Measurements from ENCODE around the gene PPP1R12A. TPM values are rescaled to one million over a fixed set of nuclear protein-coding genes. Genes with fewer than 3 reads are reported as not detected.

Gene PPP1R12A
- total and polyA plus RNA-seq, 9 of the 15 experiments (the other 6 are each of a cell fraction or from before 2014, with no cell fraction given), result 26.4 to 119 (median 53.3) TPM

DNA sequence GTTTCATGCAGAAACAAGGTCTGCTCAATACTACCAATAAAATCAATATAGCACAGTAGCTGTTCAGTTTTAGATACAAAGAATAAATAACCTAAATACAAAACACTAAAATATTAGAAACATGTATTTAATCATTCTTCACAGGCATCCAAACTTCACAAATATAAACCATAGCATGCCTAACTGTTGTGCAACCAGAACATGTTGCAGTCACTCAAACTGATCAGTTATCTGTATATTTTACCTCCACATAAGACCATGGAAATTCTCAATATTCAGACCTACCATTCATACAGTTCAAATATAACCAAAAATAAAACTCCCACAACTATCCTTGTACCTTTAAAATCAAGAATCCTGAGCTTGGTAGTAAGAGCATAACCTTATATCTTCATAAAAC is 161.0 kb downstream of the PPP1R12A start:
- Histone ChIP-seq H3K27ac (ENCODE audit: extremely low read depth, low read depth, low read length) (no peak overlapping the region), H3K9me1 (ENCODE audit: control insufficient read depth, insufficient read depth, low read length) (no peaks in the 10 kb centered on the region), H3K4me1 (replicated peaks in 1 of 2; ENCODE audit: control insufficient read depth in 2 of 2, insufficient read depth in 2 of 2, low read length in 2 of 2) (no peaks in the 10 kb centered on the region), H4K20me1 (replicated peaks; ENCODE audit: control insufficient read depth, insufficient read depth, low read length) (no peaks in the 10 kb centered on the region), H3K4me2 (ENCODE audit: insufficient read depth, low read length) (no peak overlapping the region), H3K36me3 (ENCODE audit: control insufficient read depth, insufficient read depth, low read length) (peaks cover 35% of the 10 kb centered on the region; the same call in 2 of the 3 replicates), H3K4me3 (no peak overlapping the region), H2AFZ (ENCODE audit: low read depth, low read length) (no peak overlapping the region), H3K9me3 (replicated peaks; ENCODE audit: control insufficient read depth, insufficient read depth, low read depth, low read length) (no peaks in the 10 kb centered on the region), H3K27me3 (ENCODE audit: control insufficient read depth in 2 of 2, insufficient read depth in 2 of 2, low read length in 2 of 2) (no peaks in the 10 kb centered on the region), H3K79me2 (ENCODE audit: control insufficient read depth, insufficient read depth, low read length) (no peaks in the 10 kb centered on the region), H3K9ac (ENCODE audit: insufficient read depth in 1 of 2, low read depth in 2 of 2, low read length in 2 of 2) (no peak overlapping the region)
- no TSS peak for BruUV-seq (replicated peaks)
- intact Hi-C loops (cut with micrococcal nuclease) (no loop called here), in situ Hi-C loops (cut with MboI) (no loop called here)
- POLR2A ChIA-PET, result no interaction called here
- CTCF ChIA-PET (ENCODE audit: low intra/inter-chr PET ratio), result no interaction called here
- ATAC-seq, result no peak
- TF ChIP-seq ZKSCAN3 (CRISPR knock-in tag; IDR thresholded peaks at IDR 0.05) (no peak), CEBPB (tag; IDR thresholded peaks at IDR 0.05) (peak; percentile 18; the same call in 1 of the 2 replicates)
- TF ChIP-seq, protein P1, sequence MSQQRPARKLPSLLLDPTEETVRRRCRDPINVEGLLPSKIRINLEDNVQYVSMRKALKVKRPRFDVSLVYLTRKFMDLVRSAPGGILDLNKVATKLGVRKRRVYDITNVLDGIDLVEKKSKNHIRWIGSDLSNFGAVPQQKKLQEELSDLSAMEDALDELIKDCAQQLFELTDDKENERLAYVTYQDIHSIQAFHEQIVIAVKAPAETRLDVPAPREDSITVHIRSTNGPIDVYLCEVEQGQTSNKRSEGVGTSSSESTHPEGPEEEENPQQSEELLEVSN (IDR thresholded peaks at IDR 0.05; ENCODE audit: borderline replicate concordance in 1 of 2, extremely low read depth in 1 of 2, insufficient read depth in 1 of 2, insufficient read length in 1 of 2, low read depth in 1 of 2, low read length in 1 of 2, poor library complexity in 1 of 2, severe bottlenecking in 1 of 2), result no peak
- TF ChIP-seq, protein P2, sequence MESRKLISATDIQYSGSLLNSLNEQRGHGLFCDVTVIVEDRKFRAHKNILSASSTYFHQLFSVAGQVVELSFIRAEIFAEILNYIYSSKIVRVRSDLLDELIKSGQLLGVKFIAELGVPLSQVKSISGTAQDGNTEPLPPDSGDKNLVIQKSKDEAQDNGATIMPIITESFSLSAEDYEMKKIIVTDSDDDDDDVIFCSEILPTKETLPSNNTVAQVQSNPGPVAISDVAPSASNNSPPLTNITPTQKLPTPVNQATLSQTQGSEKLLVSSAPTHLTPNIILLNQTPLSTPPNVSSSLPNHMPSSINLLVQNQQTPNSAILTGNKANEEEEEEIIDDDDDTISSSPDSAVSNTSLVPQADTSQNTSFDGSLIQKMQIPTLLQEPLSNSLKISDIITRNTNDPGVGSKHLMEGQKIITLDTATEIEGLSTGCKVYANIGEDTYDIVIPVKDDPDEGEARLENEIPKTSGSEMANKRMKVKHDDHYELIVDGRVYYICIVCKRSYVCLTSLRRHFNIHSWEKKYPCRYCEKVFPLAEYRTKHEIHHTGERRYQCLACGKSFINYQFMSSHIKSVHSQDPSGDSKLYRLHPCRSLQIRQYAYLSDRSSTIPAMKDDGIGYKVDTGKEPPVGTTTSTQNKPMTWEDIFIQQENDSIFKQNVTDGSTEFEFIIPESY (CRISPR knock-in tag; IDR thresholded peaks at IDR 0.05), result no peak
- TF ChIP-seq, protein P3, sequence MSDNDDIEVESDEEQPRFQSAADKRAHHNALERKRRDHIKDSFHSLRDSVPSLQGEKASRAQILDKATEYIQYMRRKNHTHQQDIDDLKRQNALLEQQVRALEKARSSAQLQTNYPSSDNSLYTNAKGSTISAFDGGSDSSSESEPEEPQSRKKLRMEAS (CRISPR knock-in tag; IDR thresholded peaks at IDR 0.05), result no peak
- no peak for FAIRE-seq
- DNase-seq (ENCODE audit: extremely low read depth in 1 of 4, low spot score in 3 of 4), result no peak

Measured in K562 (cell line).